DMS114 treated with DMSO at 0.1 percent for 48 hours (cell line): Measurements from ENCODE around the gene HACD2.
A peak's percentile ranks its signal among the peaks of the same experiment; 100 is the strongest.
"Not testable (repeated sequence)": the region's sequence is repeated elsewhere in the genome, so short reads cannot be mapped to it uniquely, and the experiment has no call there.

Experiments used
- DNase-seq: peaks from one replicate; lab custom pipeline; 2025; ENCODE audit not compliant: unreplicated experiment; lab: John Stamatoyannopoulos, UW

HACD2 gene

DNA sequence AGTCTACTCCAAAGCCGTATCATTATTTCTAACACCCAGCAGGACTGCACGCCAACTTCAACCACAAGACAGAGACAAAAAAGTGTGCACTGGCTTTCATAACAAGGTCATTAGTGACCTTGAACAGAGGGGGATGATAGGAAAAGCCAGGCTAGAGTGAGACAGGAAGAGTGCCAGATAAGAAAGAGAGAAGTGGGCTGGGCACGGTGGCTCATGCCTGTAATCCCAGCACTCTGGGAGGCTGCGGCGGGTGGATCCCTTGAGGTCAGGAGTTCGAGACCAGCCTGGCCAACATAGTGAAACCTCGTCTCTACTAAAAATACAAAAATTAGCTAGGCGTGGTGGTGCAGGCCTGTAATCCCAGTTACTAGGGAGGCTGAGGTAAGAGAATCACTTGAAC is 97.8 kb downstream of the HACD2 start:
- DNase-seq, result not testable (repeated sequence)

DNA sequence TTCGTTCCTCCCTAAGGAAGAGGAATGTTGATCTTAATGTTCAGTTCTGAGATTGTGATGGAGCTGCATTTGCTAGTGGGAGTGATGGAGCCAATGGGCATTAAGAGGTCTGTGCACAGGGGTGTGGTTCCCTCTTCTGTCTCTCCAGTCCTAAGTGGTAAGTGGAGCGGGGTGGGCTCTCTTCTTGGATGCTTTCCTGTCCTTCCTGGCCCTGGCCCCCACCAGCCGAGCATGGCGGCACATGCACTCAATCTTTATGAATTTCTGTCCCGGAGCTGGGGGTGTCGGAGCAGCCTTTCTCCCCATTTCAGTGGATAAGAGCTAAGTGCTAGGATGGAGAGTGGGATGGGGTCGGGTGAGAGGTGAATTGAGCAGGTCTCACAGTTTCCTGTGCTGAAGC is 98.4 kb downstream of the HACD2 start:
- DNase-seq, result no peak

DNA sequence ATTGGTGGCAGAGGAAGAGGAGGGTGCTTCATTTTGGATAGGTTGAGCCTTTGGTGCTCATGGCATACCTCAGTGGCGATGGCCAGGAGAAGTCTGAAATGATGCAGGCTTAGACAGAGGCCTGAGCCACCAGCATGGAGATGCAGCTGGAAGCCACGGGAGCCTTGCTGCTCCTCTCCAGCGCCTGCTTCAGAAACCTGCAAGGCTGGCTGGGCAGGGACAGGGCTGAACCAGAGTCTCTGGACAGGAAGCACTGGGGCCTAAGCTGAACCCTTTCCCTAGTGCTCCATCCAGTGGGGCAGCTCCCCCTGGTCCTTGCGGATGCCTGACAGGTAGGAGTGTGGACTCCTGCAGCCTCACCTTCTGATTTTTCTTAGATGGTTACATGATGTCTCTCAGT is 99.3 kb downstream of the HACD2 start:
- no peak for DNase-seq

DNA sequence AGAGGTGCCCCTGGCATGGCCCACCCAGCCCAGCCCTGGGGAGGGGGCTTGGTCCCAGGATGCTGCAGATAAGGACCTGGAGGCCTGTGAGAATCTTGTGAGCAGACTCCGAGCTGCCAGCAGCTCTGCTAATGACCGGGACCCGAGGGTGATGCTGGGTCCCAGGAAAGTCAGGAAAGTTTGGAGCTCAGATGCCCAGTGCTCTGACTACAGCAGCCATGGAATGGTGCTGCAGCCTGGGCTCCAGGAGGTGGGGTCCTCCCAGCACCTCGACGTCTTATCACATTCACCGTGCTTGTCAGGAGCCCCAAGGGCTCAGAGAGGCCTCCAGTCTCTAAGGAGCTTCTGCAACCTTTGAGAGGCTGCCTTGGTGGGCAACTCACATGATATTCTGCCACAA is 101.7 kb downstream of the HACD2 start:
- no peak for DNase-seq

DNA sequence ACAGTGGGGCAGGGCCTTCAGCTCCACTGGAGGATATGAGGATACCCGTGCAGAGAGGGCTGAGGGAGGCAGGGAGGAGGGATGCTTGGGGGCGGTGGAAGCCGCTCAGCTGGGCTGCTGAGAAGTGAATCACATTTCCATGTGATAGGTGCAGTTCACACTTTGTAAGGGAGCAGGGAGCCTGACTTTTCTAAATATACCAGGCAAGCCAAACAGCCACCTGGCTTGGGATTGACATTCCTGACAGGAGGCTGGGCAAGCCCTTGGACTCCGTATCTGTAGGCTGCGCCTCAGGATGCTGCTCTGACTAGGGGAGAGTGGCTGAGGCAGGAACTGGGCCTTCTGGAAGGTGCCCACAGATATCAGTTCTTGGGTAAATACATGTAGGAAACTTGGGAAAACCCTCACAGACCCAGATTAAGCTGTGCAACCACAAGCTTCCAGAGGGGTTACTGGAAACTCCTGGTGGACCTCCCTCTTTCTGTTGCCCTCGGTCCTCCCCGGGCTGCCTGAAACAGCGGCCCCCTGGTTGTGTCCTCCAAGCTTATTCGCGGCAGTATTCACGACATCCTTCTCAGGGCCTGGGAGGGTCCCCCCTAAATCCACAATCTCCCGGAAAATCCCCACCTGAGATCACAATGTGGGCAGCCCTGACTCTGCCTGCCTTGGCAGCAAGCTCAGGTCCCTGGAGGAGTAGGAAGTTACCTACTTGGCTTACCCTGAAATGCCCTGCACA is 103.0 kb downstream of the HACD2 start:
- no peak for DNase-seq

DNA sequence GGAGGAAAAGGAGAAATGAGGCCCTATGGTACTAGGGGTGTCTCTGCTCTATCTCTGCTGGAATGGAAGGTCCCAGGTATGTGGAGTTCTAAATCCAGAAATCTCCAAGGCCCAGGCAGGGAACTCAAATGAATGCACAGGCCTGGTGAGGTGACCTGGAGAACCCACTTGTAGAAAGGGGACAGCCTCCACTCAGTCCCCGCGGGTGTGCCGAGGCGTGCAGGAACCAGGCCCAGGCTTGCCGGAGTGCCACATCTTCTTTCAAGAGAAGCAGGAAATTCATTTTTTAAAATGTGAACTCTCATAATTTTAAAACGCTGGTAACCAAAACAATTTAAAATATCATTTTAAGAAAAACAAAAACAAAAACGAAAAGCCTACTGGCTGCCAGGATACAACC is 103.8 kb downstream of the HACD2 start:
- DNase-seq, result no peak

DNA sequence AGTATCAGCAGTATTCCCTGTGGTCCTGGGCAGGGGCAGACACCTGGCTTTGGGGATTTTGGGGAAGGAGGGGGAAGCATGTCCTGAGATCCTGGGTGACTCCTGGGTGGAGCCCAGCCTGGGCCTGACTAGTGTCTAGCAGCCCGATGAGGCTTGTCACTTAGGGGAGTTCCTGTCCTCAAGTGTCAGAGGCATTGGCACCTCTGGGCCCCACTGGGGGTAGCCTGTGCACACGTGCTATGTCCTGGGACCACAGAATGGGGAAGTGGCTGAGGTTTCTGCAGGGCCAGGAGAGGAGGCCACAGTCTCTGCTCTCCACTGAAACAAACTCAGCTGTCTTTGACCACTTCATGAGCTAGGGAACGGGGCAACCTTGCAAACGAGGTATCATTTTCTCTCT is 104.4 kb downstream of the HACD2 start:
- DNase-seq, result no peak

DNA sequence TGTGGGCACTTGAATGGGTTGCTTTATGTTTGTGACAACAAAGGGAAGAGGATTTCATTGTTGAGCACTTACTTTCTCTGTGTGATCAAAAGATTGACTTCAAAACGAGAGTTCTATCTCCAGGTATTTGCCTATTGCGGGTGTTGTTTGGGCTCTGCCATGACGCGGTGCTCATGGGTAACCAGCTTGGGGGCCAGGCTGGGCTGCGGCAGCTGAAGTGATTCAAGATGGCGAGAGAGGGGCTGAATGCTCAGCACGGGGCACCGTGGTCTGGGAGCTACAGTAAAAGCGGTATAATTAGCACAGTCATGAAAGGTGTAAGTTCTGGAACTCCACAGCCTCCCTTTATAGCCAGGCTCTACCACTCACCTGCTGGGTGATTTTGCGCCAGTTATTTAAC is 105.0 kb downstream of the HACD2 start:
- DNase-seq, result no peak

DNA sequence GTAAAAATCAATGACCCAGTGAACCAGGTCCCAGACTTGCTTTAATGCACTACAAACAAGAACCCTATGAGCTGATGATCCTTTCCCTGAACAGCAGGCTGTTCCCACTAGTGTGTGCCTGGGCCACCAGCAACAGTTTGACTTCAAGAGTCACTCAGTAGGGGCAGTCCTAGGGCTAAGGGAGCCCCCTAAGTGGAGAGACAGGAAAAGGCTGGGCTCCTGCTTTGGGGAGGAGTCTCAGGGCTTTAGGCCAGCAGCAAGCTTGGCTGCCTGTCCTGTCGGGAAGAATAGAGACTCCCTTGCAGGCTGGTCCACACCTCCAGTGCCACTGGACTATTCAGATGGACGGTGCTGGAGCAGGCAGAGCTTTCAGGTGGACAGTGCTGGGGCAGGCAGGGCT is 106.5 kb downstream of the HACD2 start:
- no peak for DNase-seq

DNA sequence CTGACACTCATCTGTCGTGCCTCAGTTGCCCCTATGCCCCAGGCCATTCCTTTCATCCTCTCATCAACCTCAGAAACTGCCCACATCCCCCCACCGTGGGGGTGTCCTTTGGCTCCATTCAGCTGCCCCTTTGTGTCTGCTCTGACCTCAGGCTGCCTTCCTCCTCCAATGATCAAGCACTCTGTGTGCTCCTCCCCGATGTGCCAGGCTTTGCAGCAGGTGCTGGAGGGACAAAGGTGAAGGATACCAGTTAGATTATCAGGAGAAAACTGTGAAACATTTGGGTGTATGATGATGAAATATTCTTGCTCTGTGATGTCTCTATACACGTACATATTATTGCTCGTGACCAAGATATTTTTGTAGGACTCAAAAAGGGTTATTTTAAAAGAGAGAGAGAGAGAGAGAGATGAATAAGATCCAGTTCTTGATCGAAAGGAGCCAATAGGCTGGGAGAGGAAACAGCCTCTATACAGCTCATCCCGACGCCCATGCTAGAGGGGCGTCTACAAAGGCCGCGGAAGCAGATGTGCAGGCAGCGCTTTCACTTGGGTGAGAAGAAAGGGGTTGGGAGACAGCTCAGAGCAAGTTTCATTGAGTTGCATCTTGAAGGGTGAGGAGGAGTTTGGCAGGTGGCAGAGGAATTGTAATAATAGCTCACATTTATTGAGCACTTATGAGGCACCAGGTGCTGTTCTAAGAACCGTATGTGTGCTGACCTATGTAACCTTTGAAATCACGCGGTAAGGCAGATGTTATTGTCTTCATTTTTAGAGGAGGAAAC is 107.7 kb downstream of the HACD2 start:
- DNase-seq, result no peak

DNA sequence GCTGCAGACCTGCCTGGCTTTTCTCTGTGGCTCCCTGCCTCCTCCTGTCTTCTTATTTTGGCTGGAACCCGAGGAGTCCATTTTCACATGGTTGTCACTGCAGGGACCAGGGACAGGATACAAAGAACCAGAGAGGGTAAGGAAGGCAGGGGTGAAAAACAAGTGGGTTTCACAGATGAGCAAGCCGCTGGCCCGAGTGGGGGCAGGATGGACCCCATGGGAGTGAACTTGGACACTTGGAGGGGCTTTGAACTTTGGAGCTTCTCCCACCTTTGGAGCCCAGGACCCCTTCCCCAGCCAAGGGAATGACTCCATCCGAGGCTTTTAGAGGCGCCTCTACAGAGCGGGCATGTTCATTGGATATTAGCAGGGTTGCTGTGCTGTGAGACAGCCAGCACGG is 109.1 kb downstream of the HACD2 start:
- DNase-seq, result no peak

DNA sequence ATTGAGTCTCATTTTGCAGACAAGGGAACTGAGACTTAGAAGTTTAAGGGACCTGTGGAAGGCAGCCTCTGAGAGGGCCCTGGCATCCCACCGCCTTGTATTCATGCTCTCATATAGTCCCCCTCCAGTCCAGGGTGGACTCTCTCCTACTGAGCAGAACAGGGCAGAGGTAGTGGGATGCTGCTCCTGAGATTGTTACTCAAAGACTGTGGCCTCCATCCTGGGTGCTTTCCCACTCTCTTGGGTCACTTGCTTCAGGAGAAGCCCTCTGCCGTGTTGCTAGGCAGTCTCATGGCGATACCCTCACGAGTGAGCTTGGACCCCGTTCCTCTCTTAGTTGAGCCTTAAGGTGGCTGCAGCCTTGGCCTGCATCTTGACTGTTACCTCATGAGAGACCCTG is 113.7 kb downstream of the HACD2 start:
- no peak for DNase-seq

DNA sequence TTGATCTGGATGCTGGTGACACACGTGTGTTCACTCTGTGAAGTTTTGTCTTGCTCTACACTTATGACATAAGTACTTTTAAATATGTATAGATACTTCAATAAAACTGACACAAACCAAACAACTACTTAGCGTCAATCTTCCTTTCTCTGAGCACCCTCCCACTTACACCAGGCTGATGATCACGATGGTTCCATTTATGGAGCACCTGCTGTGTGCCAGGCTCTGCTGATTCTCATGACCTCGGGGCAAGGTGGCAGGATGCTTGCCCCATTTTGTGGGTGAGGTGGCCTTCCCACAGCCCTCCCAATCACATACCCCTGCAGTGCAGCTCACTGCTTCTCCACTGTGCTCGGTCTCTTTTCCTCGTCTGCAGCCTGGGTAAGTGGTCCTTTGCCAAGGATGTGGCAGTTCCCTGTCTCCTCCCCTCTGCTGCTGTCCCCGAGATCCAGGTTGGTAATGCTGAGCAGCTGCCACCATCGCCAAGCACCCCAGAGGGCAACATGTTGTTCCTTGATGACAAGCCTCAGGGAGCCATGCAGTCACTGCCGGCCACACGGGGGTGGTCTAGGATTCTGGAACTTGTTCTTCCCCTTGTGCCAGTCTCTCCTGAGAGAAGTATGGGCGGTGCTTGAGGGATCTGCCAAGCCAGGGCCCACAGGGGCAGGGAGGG is 115.4 kb downstream of the HACD2 start:
- no peak for DNase-seq

DNA sequence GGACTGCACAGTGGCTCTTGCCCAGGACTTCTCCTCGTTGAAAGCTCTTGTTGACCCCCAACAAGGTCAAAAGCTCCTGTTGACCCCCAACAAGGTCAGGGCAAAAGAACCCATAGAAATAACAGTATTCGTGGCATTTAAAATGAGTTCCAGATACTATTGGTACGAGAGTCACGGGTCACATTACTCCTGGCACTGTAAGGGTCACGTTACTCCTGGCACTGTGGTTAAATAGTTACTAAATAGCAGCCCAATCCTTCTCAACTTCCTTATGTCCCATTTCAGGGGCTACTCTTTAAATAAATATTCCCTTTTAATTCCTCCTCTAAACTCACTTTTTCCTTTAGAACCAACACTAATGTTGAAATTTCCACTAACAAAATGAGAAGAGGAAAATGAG is 117.8 kb downstream of the HACD2 start:
- DNase-seq, result no peak

DNA sequence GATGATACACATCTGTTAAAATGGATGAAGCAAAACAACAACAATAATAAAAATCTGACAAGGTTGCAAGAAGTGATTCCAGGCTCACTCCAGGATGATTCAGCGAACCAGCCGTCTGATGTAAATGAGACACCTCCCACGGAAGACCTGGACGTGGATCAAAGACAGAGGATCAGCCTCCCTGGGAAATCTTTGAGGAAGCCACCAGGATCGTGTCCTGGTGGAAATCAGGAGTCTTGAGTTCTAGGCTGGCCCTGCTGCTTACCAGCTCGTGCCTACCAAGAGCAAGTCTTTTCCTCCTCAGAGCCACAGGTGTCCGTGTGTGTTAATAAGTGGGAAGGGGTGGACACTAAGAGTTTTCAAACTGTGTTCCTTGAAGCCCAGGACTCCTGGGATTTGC is 120.6 kb downstream of the HACD2 start:
- no peak for DNase-seq

DNA sequence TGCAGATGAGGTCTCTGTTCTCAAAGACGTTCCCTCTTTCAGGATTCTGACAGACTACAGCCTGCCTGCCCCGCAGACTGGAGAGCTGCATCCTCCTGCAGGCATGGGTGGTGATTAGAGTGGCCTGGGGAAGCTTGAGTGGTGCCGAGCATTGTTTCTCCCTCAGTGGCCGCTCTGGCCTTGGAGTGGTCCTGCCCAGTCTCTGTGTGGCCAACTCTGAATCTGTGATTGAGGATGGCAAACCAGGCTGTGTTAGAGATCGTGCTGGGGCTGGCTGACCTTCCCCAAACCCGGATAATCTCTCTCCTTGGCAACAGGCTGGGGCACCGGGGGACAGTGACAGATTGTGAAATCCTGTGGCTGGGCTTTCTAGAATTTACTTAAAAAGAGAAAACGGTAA is 125.0 kb downstream of the HACD2 start:
- no peak for DNase-seq

DNA sequence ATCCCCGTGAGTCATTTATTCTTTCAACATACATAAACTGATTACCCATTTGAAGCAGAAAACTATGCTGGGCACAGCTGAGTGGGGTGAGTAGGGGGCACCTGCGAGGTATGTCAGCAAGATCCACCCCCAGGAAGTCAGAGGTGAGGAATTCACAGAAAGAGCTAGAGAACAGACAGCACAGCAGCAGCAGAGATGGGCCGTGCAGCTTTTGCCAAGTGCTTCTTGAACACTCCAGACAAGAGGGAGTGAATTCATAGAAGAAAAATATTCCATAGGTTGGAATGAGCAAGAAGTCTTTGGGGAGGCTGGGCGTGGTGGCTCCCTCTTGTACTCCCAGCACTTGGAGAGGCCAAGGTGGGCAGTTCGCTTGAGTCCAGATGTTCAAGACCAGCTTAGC is 126.6 kb downstream of the HACD2 start:
- no peak for DNase-seq

DNA sequence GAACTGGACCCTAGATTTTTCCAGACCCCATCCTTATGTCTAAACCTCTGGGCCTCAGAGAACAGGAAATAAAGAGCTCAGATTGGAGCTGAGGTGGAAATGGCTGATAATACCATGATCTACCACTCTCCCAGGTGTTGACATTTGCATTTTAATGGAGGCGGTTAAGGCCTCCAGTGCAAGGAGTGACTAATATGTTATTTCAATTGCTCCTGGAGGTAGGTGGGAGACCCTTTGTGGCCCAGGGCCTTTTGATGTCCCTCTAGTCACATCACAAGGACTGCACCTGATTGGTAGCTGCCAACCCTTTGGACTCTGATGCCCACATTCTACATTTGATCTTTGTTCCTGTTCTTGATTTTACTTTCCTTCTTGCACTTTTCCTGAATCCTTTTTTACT is 127.0 kb downstream of the HACD2 start:
- no peak for DNase-seq

DNA sequence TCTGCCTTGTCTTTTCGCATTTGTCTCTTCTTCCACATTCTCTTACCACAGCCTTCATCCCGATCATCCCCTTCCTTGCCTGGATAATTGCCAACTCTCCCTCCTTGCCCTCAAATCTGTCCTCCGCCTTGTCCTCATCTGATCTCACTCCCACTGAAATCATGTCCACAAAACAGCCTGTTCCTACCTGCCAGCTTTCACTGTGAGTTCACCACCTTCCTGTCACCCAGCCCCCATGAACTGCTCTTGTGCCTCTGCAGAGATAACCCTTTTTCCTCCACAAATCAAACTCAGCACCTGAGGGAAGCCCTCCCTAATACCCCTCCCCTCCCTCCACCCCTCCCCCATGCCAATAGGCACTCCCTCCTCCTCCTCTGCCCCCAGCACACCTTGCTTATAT is 131.2 kb downstream of the HACD2 start:
- no peak for DNase-seq

DNA sequence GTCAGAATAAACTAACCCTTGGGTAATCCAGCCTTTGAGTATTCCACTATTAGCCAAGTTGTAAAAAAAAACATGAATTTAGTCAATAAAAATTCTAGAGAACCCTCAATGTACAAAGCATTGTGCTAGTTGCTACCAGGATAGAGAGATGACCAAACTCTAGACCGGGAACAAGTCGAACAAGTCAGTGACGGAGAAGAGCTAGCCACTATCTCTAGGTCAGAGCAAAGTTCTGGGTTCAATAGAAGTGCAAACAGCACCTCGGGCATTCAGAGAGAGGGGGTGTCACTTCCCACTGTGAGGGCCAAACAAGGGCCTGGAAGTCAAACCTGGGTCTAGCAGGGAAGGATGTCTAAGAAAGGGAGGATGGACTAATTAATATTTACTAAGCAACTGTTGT is 133.7 kb downstream of the HACD2 start:
- DNase-seq, result no peak

DNA sequence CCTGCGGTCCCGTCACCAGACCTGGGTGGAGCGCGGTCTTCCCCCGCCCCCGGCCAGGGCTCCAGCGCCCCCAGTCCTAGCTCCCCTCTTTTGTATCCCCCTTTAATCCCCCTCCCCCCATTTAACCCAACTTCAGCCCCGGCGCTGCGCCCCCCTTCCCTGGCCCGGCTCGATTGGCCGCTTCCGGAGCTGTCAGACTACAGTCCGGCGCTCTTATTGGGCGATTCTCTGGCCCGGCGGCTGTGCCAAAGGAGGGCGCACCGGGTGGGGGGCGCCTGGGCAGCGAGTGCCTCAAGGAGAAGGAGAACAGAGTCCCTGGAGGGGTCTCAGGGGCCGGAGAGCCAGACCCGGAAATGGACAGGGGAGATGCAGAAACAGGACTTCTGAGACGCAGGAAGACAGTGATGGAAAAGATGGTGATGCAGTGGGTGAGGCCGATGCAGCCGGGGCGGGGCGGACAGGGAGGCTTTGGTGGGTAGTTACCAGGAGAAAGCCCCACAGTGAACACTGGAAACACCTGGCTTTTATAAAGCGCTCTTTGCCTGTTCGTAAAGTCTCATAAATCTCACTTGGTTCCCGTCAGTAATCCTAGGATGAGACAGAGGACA is 134.8 kb downstream of the HACD2 start:
- DNase-seq, result peak; percentile 54
